Choroid plexus epithelial cell (primary cell): ENCODE results near the gene FBXO27.

ENCODE experiments used
- DNase-seq: peaks from one replicate; pipeline ENCODE4 v3.0.0-alpha.2; 2010; ENCODE audit warnings: low read depth
- H3K4me3 ChIP-seq: 2 replicates; pipeline ENCODE4 v1.5.1; 2011; ENCODE audit warnings: low read depth, mild to moderate bottlenecking, control low read depth, low read length, moderate library complexity
- CTCF ChIP-seq: conservative IDR thresholded peaks from 2 replicates; pipeline ENCODE4 v1.5.1; 2011; ENCODE audit warnings: low read depth, mild to moderate bottlenecking, control low read depth, inconsistent platforms, low read length, moderate library complexity

Gene FBXO27

GRCh38 chr19:39045506-39045905, 13.2 kb upstream of the FBXO27 start:
- DNase-seq, result no peak
- H3K4me3 ChIP-seq, result no peak overlapping the region
- TF ChIP-seq CTCF, result no peak

GRCh38 chr19:39038098-39038497, 5.7 kb upstream of the FBXO27 start:
- TF ChIP-seq CTCF, result peak; percentile 56

GRCh38 chr19:39037194-39037593, 4.8 kb upstream of the FBXO27 start:
- H3K4me3 ChIP-seq, result no peak overlapping the region
- no peak for TF ChIP-seq CTCF
- DNase-seq, result no peak

More at GRCh38 chr19:39038098-39038497, 5.7 kb upstream of the FBXO27 start:
- H3K4me3 ChIP-seq, result no peak overlapping the region
- DNase-seq, result peak; percentile 71

- H3K4me3 ChIP-seq, result no peak overlapping the region
- TF ChIP-seq CTCF, result no peak
- no peak for DNase-seq
Measured at GRCh38 chr19:39036581-39036980, 4.2 kb upstream of the FBXO27 start.

GRCh38 chr19:39031368-39032062, 834 bp downstream of the FBXO27 start:
- peak; percentile 81 for DNase-seq
- H3K4me3 ChIP-seq, result peak overlapping the region; percentile 75
- TF ChIP-seq CTCF, result no peak

GRCh38 chr19:39030854-39031367, 1.4 kb downstream of the FBXO27 start:
- TF ChIP-seq CTCF, result no peak
- H3K4me3 ChIP-seq, result peak overlapping the region; percentile 75
- DNase-seq, result no peak
